ENCODE measurements around the gene SLC22A31.

The SLC22A31 gene

DNA sequence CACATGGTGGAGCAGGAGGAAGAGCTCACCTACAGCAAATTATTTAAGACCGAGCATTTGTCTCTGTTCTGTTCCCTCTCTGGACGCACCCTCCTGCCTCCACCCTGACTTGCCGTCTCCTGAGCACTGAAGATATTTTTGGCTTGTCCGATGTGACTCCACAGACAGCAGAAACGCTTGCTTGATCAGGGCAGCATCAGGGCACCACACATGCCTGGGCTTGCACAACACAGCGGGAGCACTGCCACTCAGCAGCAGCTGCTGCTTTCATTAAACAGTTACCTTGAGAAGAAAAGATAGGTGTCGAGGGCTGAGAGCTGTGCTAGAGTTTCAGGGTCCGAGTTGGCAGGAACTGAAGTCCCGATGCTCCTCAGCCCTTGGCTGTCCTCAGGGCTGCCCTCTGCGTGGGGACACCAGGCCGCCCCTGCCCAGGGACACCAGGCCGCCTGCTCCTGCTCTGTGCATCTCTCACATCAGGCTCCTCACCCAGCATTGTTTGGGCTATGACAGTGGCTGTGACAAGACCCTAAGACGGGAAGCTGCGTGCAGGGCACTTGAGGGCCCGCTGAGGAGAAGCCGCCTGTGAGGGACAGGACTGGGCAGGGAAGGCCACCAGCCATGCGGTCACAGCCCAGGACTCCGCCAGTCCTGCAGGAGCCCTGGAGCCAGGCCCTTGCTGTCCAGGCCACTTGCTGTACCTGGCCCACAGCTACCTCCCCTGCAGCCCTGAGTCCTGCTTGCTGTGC lies 50.1 kb downstream of the SLC22A31 start:
- ATAC-seq (replicated peaks; ENCODE audit: extremely low read depth, poor library complexity, severe bottlenecking) (no peak), DNase-seq (ENCODE audit: low spot score in 2 of 2) (no peak)
- Mint-ChIP-seq H3K4me3 (no peak overlapping the region), H3K9me3 (no peaks in the 10 kb centered on the region), H3K4me1 (no peaks in the 10 kb centered on the region), H3K27ac (ENCODE audit: low read depth) (no peak overlapping the region), H3K36me3 (ENCODE audit: insufficient read depth) (peaks cover 10% of the 10 kb centered on the region), H3K27me3 (no peaks in the 10 kb centered on the region)

DNA sequence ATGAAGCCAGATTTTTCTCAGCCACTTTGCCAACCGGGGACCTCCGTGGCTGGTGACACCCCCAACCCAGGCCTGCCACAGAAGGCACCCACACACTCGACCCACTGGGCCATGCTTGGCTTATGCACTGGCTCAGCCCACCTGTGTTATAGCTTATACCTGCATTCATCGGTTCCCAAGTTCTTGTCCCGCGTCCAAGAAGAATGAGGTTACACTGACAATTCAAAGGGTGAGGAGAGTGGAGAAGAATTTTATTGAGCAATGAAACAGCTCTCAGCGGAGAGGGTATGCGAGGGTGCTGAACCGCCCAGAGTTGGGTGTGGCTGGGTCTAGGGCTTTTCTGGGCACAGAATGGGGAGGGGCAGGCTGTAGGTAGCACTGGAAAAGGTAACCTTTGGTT lies 51.0 kb downstream of the SLC22A31 start:
- Mint-ChIP-seq H3K9me3 (no peaks in the 10 kb centered on the region), H3K27me3 (no peaks in the 10 kb centered on the region), H3K4me1 (no peaks in the 10 kb centered on the region), H3K4me3 (no peak overlapping the region), H3K36me3 (ENCODE audit: insufficient read depth) (peaks cover 10% of the 10 kb centered on the region), H3K27ac (ENCODE audit: low read depth) (peak overlapping the region; percentile 18)
- no peak for DNase-seq (ENCODE audit: low spot score in 2 of 2)
- no peak for ATAC-seq (replicated peaks; ENCODE audit: extremely low read depth, poor library complexity, severe bottlenecking)

DNA sequence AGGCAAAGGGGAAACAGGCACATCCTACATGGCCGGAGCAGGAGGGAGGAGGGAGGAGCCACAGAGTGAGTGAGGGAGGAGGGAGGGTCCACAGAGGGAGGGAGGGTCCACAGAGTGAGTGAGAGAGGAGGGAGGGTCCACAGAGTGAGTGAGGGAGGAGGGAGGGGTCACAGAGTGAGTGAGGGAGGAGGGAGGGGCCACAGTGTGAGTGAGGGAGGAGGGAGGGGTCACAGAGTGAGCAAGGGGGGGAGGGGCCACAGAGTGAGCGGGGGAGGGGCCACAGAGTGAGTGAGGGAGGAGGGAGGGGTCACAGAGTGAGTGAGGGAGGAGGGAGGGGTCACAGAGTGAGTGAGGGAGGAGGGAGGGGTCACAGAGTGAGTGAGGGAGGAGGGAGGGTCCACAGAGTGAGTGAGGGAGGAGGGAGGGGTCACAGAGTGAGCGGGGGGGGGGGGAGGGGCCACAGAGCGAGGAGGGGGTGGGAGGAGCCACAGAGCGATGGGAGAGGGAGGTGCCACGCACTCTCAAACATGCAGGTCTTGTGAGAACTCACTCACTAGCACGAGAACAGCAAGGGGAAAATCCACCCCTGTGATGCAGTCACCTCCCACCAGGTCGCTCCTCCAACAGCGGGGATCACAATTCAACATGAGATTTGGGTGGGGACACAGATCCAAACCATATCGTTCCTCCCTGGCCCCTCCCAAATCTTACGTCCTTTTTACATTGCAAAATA lies 53.1 kb downstream of the SLC22A31 start:
- ATAC-seq (replicated peaks; ENCODE audit: extremely low read depth, poor library complexity, severe bottlenecking) (no peak), DNase-seq (ENCODE audit: low spot score in 2 of 2) (no peak)
- no peaks in the 10 kb centered on the region for H3K27me3 Mint-ChIP-seq
- no peaks in the 10 kb centered on the region for H3K9me3 Mint-ChIP-seq
- no peaks in the 10 kb centered on the region for H3K4me1 Mint-ChIP-seq
- no peak overlapping the region for H3K4me3 Mint-ChIP-seq
- no peak overlapping the region for H3K27ac Mint-ChIP-seq (ENCODE audit: low read depth)
- peaks cover 10% of the 10 kb centered on the region for H3K36me3 Mint-ChIP-seq (ENCODE audit: insufficient read depth)

DNA sequence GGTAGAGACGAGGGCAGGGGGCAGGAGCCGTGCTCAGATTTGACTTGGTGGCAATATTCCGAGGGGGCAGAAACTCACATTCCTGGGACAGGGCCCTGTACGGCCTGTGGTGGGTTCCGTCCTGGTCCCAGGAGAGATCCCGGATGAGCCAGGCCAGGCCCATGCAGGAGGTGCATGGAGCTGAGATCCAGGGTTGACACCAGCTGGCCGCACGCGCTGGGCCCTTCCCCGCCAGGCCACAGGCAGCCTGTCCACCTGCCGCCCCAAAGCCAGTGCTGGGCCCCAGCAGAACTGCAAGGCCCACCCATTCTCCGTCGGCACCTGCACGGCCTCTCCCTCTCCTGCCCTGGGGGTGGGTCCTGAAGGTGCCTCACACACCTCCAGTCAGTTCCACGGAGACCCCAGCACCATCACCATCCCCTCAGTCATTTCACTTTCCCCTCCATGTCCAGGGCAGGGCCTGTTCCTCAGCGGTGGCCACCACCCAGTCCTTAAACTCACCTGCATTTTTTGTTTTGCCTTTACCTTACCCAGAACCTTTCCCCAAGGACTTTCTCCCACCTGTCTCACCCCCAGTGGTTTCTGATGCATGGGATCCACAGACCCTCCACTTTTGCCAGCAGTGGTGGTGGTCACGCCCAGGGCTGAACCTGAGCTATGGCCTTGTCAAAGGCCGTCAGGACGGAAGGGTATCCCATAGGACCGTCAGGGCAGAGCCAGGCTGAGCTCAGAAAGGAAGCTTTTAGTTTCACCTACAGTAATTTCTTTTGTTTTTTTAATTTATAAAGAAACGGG lies 53.9 kb downstream of the SLC22A31 start:
- H3K4me3 Mint-ChIP-seq, result no peak overlapping the region
- H3K27ac Mint-ChIP-seq (ENCODE audit: low read depth), result peak overlapping the region; percentile 67
- no peaks in the 10 kb centered on the region for H3K4me1 Mint-ChIP-seq
- no peaks in the 10 kb centered on the region for H3K9me3 Mint-ChIP-seq
- DNase-seq (ENCODE audit: low spot score in 2 of 2), result no peak
- no peak for ATAC-seq (replicated peaks; ENCODE audit: extremely low read depth, poor library complexity, severe bottlenecking)
- H3K36me3 Mint-ChIP-seq (ENCODE audit: insufficient read depth), result peaks cover 9% of the 10 kb centered on the region
- no peaks in the 10 kb centered on the region for H3K27me3 Mint-ChIP-seq

All from central memory CD8-positive, alpha-beta T cell (primary cell).